Measurements from ENCODE around the gene PYGO2.
"Not testable (repeated sequence)": the region's sequence is repeated elsewhere in the genome, so short reads cannot be mapped to it uniquely, and the experiment has no call there.

PYGO2 gene

GRCh38 chr1:154998201-154998780, 36.7 kb upstream of the PYGO2 start:
- peak overlapping the region; percentile 69 for H3K27ac ChIP-seq
- peaks cover 39 to 45% of the 10 kb centered on the region in 2 experiments for H3K4me1 ChIP-seq (ENCODE audit: control insufficient read depth in 1 of 2, insufficient read depth in 1 of 2, low read depth in 1 of 2, low read length in 1 of 2)
- no peaks in the 10 kb centered on the region for H3K9me3 ChIP-seq
- no peak overlapping the region for H3K4me3 ChIP-seq (ENCODE audit: low read depth in 1 of 2, low read length in 1 of 2)
- H3K27me3 ChIP-seq, result no peaks in the 10 kb centered on the region
- TF ChIP-seq CTCF (IDR thresholded peaks at IDR 0.05), result no peak
- no peaks in the 10 kb centered on the region for H3K36me3 ChIP-seq

GRCh38 chr1:154996966-154997701, 35.6 kb upstream of the PYGO2 start:
- Histone ChIP-seq H3K27ac (peak overlapping the region; percentile 69), H3K36me3 (peaks cover 4% of the 10 kb centered on the region), H3K4me1 (ENCODE audit: control insufficient read depth in 1 of 2, insufficient read depth in 1 of 2, low read depth in 1 of 2, low read length in 1 of 2) (peaks cover 39 to 45% of the 10 kb centered on the region in 2 experiments), H3K9me3 (no peaks in the 10 kb centered on the region), H3K27me3 (no peaks in the 10 kb centered on the region), H3K4me3 (ENCODE audit: low read depth in 1 of 2, low read length in 1 of 2) (no peak overlapping the region)
- no peak for TF ChIP-seq CTCF (IDR thresholded peaks at IDR 0.05)

GRCh38 chr1:154995301-154995983, 33.9 kb upstream of the PYGO2 start:
- not testable (repeated sequence) for H3K36me3 ChIP-seq; H3K9me3 ChIP-seq; H3K27ac ChIP-seq; H3K4me3 ChIP-seq (ENCODE audit: low read depth in 1 of 2, low read length in 1 of 2); H3K27me3 ChIP-seq
- H3K4me1 ChIP-seq (ENCODE audit: control insufficient read depth in 1 of 2, insufficient read depth in 1 of 2, low read depth in 1 of 2, low read length in 1 of 2), result peaks cover 33 to 34% of the 10 kb centered on the region in 2 experiments

GRCh38 chr1:154994591-154994990, 33.0 kb upstream of the PYGO2 start:
- H3K36me3 ChIP-seq, result peaks cover 4% of the 10 kb centered on the region
- no peak for TF ChIP-seq CTCF (IDR thresholded peaks at IDR 0.05)
- no peak overlapping the region for H3K4me3 ChIP-seq (ENCODE audit: low read depth in 1 of 2, low read length in 1 of 2)
- no peaks in the 10 kb centered on the region for H3K9me3 ChIP-seq
- H3K27me3 ChIP-seq, result no peaks in the 10 kb centered on the region
- H3K4me1 ChIP-seq (ENCODE audit: control insufficient read depth in 1 of 2, insufficient read depth in 1 of 2, low read depth in 1 of 2, low read length in 1 of 2), result peaks cover 24 to 26% of the 10 kb centered on the region in 2 experiments
- no peak overlapping the region for H3K27ac ChIP-seq

- Histone ChIP-seq H3K27ac (no peak overlapping the region), H3K27me3 (no peaks in the 10 kb centered on the region), H3K4me1 (ENCODE audit: control insufficient read depth in 1 of 2, insufficient read depth in 1 of 2, low read depth in 1 of 2, low read length in 1 of 2) (peaks cover 21 to 22% of the 10 kb centered on the region in 2 experiments), H3K9me3 (no peaks in the 10 kb centered on the region), H3K36me3 (peaks cover 7% of the 10 kb centered on the region), H3K4me3 (ENCODE audit: low read depth in 1 of 2, low read length in 1 of 2) (no peak overlapping the region)
- TF ChIP-seq CTCF (IDR thresholded peaks at IDR 0.05), result no peak
These were observed 32.6 kb upstream of the PYGO2 start for GRCh38 chr1:154994269-154994587.
